ENCODE data around the gene SCG3.

SCG3 gene

GRCh38 chr15:51755790-51756189 lies 74.5 kb downstream of the SCG3 start:
- Histone ChIP-seq H3K27me3 (ENCODE audit: control insufficient read depth in 5 of 5, insufficient read depth in 4 of 5, low read length in 5 of 5) (no peaks in the 10 kb centered on the region), H3K36me3 (ENCODE audit: control insufficient read depth in 5 of 5, insufficient read depth in 5 of 5, low read length in 5 of 5) (no peaks in the 10 kb centered on the region), H3K9ac (ENCODE audit: low read length in 5 of 5) (no peak overlapping the region), H3K9me3 (ENCODE audit: control insufficient read depth in 5 of 5, low read length in 5 of 5) (no peaks in the 10 kb centered on the region), H3K4me3 (ENCODE audit: low read depth in 1 of 5, low read length in 5 of 5) (no peak overlapping the region), H3K4me1 (ENCODE audit: control insufficient read depth in 5 of 5, insufficient read depth in 5 of 5, low read length in 5 of 5) (peaks cover 0 to 24% (median 23%) of the 10 kb centered on the region in 5 donors), H3K27ac (ENCODE audit: low read depth, low read length) (no peak overlapping the region)

DNA sequence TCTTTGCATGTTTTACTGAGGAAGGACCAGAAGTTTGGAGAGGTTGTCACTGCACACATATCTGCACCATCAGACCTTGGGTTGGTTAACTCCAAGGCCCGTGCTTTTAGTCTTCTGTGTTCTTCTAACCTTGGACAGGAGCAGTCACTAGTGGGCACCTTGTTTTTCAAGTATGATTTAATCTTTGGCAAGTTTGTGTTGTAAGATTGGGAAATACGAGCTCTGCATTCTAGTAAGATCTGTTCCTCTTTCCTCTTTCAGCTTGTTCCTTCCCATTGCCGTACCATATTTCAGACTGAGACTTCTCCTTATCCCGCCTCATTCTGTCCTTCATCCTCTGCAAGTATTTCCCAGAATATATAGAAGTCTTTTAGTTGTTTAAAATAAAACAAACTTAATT lies 75.2 kb downstream of the SCG3 start:
- H3K4me3 ChIP-seq (ENCODE audit: low read depth in 1 of 5, low read length in 5 of 5) = no peak overlapping the region
- H3K27ac ChIP-seq (ENCODE audit: low read depth, low read length) = no peak overlapping the region

GRCh38 chr15:51757450-51757849 lies 76.1 kb downstream of the SCG3 start:
- H3K27me3 ChIP-seq (ENCODE audit: control insufficient read depth in 5 of 5, insufficient read depth in 4 of 5, low read length in 5 of 5) = no peaks in the 10 kb centered on the region
- H3K36me3 ChIP-seq (ENCODE audit: control insufficient read depth in 5 of 5, insufficient read depth in 5 of 5, low read length in 5 of 5) = no peaks in the 10 kb centered on the region
- peaks cover 0 to 15% (median 12%) of the 10 kb centered on the region in 5 donors for H3K4me1 ChIP-seq (ENCODE audit: control insufficient read depth in 5 of 5, insufficient read depth in 5 of 5, low read length in 5 of 5)
- no peak overlapping the region for H3K27ac ChIP-seq (ENCODE audit: low read depth, low read length)
- H3K9ac ChIP-seq (ENCODE audit: low read length in 5 of 5) = no peak overlapping the region
- no peak overlapping the region for H3K4me3 ChIP-seq (ENCODE audit: low read depth in 1 of 5, low read length in 5 of 5)
- no peaks in the 10 kb centered on the region for H3K9me3 ChIP-seq (ENCODE audit: control insufficient read depth in 5 of 5, low read length in 5 of 5)

More for the DNA sequence above, 75.2 kb downstream of the SCG3 start:
- Histone ChIP-seq H3K9me3 (ENCODE audit: control insufficient read depth in 5 of 5, low read length in 5 of 5) (no peaks in the 10 kb centered on the region), H3K27me3 (ENCODE audit: control insufficient read depth in 5 of 5, insufficient read depth in 4 of 5, low read length in 5 of 5) (no peaks in the 10 kb centered on the region), H3K36me3 (ENCODE audit: control insufficient read depth in 5 of 5, insufficient read depth in 5 of 5, low read length in 5 of 5) (no peaks in the 10 kb centered on the region), H3K4me1 (ENCODE audit: control insufficient read depth in 5 of 5, insufficient read depth in 5 of 5, low read length in 5 of 5) (peaks cover 0 to 20% (median 18%) of the 10 kb centered on the region in 5 donors), H3K9ac (ENCODE audit: low read length in 5 of 5) (no peak overlapping the region)

GRCh38 chr15:51758645-51759044 lies 77.3 kb downstream of the SCG3 start:
- Histone ChIP-seq H3K4me3 (ENCODE audit: low read depth in 1 of 5, low read length in 5 of 5) (no peak overlapping the region), H3K9me3 (ENCODE audit: control insufficient read depth in 5 of 5, low read length in 5 of 5) (no peaks in the 10 kb centered on the region), H3K27ac (ENCODE audit: low read depth, low read length) (no peak overlapping the region), H3K27me3 (ENCODE audit: control insufficient read depth in 5 of 5, insufficient read depth in 4 of 5, low read length in 5 of 5) (no peaks in the 10 kb centered on the region), H3K9ac (ENCODE audit: low read length in 5 of 5) (no peak overlapping the region), H3K36me3 (ENCODE audit: control insufficient read depth in 5 of 5, insufficient read depth in 5 of 5, low read length in 5 of 5) (no peaks in the 10 kb centered on the region), H3K4me1 (ENCODE audit: control insufficient read depth in 5 of 5, insufficient read depth in 5 of 5, low read length in 5 of 5) (peaks cover 0 to 13% (median 10%) of the 10 kb centered on the region in 5 donors)

DNA sequence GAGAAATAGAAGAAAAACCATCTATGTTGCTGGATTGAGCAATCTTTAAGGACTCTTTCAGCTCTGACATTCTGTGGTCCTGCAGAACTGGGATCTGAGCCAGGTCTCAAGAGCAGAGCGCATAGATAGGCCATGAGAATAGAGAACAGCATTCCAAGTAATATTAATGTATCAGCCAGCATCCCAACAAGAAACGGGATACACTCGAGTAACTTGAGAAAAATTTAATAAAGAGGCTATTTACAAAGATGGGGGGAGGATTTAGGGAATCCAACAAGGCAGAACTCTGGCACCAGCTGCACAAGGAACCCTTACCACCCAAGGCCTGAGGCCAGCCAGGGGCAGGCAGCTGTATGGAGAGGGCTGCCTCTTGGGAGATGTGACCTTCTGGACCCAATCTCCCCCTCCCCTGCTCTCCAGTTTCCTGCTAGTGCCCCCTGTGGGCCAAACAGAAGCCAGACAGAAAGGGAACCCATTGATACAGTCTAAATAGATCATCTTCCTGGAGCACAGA lies 78.3 kb downstream of the SCG3 start:
- no peaks in the 10 kb centered on the region for H3K9me3 ChIP-seq (ENCODE audit: control insufficient read depth in 5 of 5, low read length in 5 of 5)
- H3K4me3 ChIP-seq (ENCODE audit: low read depth in 1 of 5, low read length in 5 of 5) = no peak overlapping the region
- H3K4me1 ChIP-seq (ENCODE audit: control insufficient read depth in 5 of 5, insufficient read depth in 5 of 5, low read length in 5 of 5) = peaks cover 0 to 13% (median 10%) of the 10 kb centered on the region in 5 donors
- H3K27me3 ChIP-seq (ENCODE audit: control insufficient read depth in 5 of 5, insufficient read depth in 4 of 5, low read length in 5 of 5) = no peaks in the 10 kb centered on the region
- no peaks in the 10 kb centered on the region for H3K36me3 ChIP-seq (ENCODE audit: control insufficient read depth in 5 of 5, insufficient read depth in 5 of 5, low read length in 5 of 5)
- no peak overlapping the region for H3K9ac ChIP-seq (ENCODE audit: low read length in 5 of 5)
- H3K27ac ChIP-seq (ENCODE audit: low read depth, low read length) = no peak overlapping the region

- no peaks in the 10 kb centered on the region for H3K27me3 ChIP-seq (ENCODE audit: control insufficient read depth in 5 of 5, insufficient read depth in 4 of 5, low read length in 5 of 5)
- no peak overlapping the region for H3K4me3 ChIP-seq (ENCODE audit: low read depth in 1 of 5, low read length in 5 of 5)
- peaks cover 0 to 13% (median 10%) of the 10 kb centered on the region in 5 donors for H3K4me1 ChIP-seq (ENCODE audit: control insufficient read depth in 5 of 5, insufficient read depth in 5 of 5, low read length in 5 of 5)
- H3K9ac ChIP-seq (ENCODE audit: low read length in 5 of 5) = no peak overlapping the region
- no peaks in the 10 kb centered on the region for H3K36me3 ChIP-seq (ENCODE audit: control insufficient read depth in 5 of 5, insufficient read depth in 5 of 5, low read length in 5 of 5)
- no peak overlapping the region for H3K27ac ChIP-seq (ENCODE audit: low read depth, low read length)
- no peaks in the 10 kb centered on the region for H3K9me3 ChIP-seq (ENCODE audit: control insufficient read depth in 5 of 5, low read length in 5 of 5)
Measured at GRCh38 chr15:51760805-51761204, 79.5 kb downstream of the SCG3 start.

GRCh38 chr15:51765751-51766150 lies 84.4 kb downstream of the SCG3 start:
- H3K4me3 ChIP-seq (ENCODE audit: low read depth in 1 of 5, low read length in 5 of 5) = no peak overlapping the region
- peaks cover 0 to 23% (median 9%) of the 10 kb centered on the region in 5 donors for H3K36me3 ChIP-seq (ENCODE audit: control insufficient read depth in 5 of 5, insufficient read depth in 5 of 5, low read length in 5 of 5)
- H3K27ac ChIP-seq (ENCODE audit: low read depth, low read length) = no peak overlapping the region
- no peak overlapping the region for H3K9ac ChIP-seq (ENCODE audit: low read length in 5 of 5)
- no peaks in the 10 kb centered on the region for H3K9me3 ChIP-seq (ENCODE audit: control insufficient read depth in 5 of 5, low read length in 5 of 5)
- H3K4me1 ChIP-seq (ENCODE audit: control insufficient read depth in 5 of 5, insufficient read depth in 5 of 5, low read length in 5 of 5) = peaks cover 0 to 9% (median 0%) of the 10 kb centered on the region in 5 donors
- no peaks in the 10 kb centered on the region for H3K27me3 ChIP-seq (ENCODE audit: control insufficient read depth in 5 of 5, insufficient read depth in 4 of 5, low read length in 5 of 5)

- H3K9me3 ChIP-seq (ENCODE audit: control insufficient read depth in 5 of 5, low read length in 5 of 5) = no peaks in the 10 kb centered on the region
- H3K4me1 ChIP-seq (ENCODE audit: control insufficient read depth in 5 of 5, insufficient read depth in 5 of 5, low read length in 5 of 5) = peaks cover 0 to 9% (median 0%) of the 10 kb centered on the region in 5 donors
- H3K4me3 ChIP-seq (ENCODE audit: low read depth in 1 of 5, low read length in 5 of 5) = no peak overlapping the region
- H3K27me3 ChIP-seq (ENCODE audit: control insufficient read depth in 5 of 5, insufficient read depth in 4 of 5, low read length in 5 of 5) = no peaks in the 10 kb centered on the region
- H3K36me3 ChIP-seq (ENCODE audit: control insufficient read depth in 5 of 5, insufficient read depth in 5 of 5, low read length in 5 of 5) = peaks cover 0 to 23% (median 9%) of the 10 kb centered on the region in 5 donors
- H3K27ac ChIP-seq (ENCODE audit: low read depth, low read length) = no peak overlapping the region
- no peak overlapping the region for H3K9ac ChIP-seq (ENCODE audit: low read length in 5 of 5)
Measured at GRCh38 chr15:51766341-51766740, 85.0 kb downstream of the SCG3 start.

DNA sequence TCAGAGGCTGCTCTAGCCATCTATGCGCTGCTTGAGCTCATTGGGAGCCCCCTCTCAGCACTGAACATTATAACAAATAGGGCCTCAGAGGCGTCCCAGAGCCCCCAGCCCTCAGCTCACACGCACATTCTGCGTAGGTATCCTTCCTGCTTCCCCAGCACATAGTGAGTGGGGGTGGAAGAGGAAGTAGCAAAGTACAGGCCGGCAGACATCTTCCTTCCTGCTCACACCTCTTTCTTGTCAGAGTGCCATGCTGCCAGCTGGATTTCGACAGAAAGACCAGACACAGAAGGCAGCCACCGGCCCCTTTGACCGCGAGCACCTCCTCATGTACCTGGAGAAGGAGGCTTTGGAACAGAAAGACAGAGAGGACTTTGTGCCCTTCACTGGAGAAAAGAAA lies 86.7 kb downstream of the SCG3 start:
- Histone ChIP-seq H3K36me3 (ENCODE audit: control insufficient read depth in 5 of 5, insufficient read depth in 5 of 5, low read length in 5 of 5) (peaks cover 0 to 26% (median 11%) of the 10 kb centered on the region in 5 donors), H3K9me3 (ENCODE audit: control insufficient read depth in 5 of 5, low read length in 5 of 5) (no peaks in the 10 kb centered on the region), H3K27me3 (ENCODE audit: control insufficient read depth in 5 of 5, insufficient read depth in 4 of 5, low read length in 5 of 5) (no peaks in the 10 kb centered on the region), H3K9ac (ENCODE audit: low read length in 5 of 5) (no peak overlapping the region), H3K4me1 (ENCODE audit: control insufficient read depth in 5 of 5, insufficient read depth in 5 of 5, low read length in 5 of 5) (peaks cover 0 to 9% (median 0%) of the 10 kb centered on the region in 5 donors), H3K4me3 (ENCODE audit: low read depth in 1 of 5, low read length in 5 of 5) (no peak overlapping the region), H3K27ac (ENCODE audit: low read depth, low read length) (no peak overlapping the region)

All from subcutaneous abdominal adipose tissue (tissue), 5 donors.